Astrocyte (in vitro differentiated cells and primary cell): ENCODE measurements around the gene EGFL8.

Experiments used
- EZH2 ChIP-seq: IDR thresholded peaks from 2 replicates; pipeline ENCODE4 v1.6.1; 2012; ENCODE audit warnings: mild to moderate bottlenecking, low read length, inconsistent platforms; ENCODE audit not compliant: insufficient read depth
- TF ChIP-seq, protein P1 (sequence below): IDR thresholded peaks from 2 replicates; pipeline ENCODE4 v1.5.1; 2011; ENCODE audit warnings: low read depth, mild to moderate bottlenecking, inconsistent platforms, low read length, moderate library complexity; ENCODE audit not compliant: insufficient read depth

DNA sequence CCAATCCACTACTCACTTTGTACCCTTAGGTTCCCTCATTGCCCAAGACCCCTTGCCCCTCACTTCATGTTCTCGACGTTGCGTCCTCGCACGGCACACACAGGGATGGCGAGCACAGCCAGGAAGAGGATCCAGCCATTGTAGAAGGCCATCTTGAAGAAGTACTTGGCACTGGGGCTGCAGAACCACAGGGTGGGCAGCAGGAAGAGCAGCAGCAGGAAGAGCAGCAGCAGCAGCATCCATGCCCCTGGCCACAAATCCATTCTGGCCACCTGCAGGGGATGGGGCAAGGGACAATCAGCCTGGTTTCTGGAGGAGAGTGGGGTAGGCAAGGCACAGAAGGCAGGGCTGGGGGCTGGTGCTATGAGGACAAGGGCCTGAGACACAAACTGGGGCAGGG is 6.8 kb downstream of the EGFL8 start:
- TF ChIP-seq EZH2: no peak
- TF ChIP-seq, protein P1, sequence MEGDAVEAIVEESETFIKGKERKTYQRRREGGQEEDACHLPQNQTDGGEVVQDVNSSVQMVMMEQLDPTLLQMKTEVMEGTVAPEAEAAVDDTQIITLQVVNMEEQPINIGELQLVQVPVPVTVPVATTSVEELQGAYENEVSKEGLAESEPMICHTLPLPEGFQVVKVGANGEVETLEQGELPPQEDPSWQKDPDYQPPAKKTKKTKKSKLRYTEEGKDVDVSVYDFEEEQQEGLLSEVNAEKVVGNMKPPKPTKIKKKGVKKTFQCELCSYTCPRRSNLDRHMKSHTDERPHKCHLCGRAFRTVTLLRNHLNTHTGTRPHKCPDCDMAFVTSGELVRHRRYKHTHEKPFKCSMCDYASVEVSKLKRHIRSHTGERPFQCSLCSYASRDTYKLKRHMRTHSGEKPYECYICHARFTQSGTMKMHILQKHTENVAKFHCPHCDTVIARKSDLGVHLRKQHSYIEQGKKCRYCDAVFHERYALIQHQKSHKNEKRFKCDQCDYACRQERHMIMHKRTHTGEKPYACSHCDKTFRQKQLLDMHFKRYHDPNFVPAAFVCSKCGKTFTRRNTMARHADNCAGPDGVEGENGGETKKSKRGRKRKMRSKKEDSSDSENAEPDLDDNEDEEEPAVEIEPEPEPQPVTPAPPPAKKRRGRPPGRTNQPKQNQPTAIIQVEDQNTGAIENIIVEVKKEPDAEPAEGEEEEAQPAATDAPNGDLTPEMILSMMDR: no peak
